Keratinocyte (primary cell): ENCODE measurements around the gene SLC2A4. TPM values are rescaled to one million over a fixed set of nuclear protein-coding genes. Genes with fewer than 3 reads are reported as not detected.

Experiments used
- DNase-seq: peaks from one replicate; pipeline ENCODE4 v3.0.0-alpha.2; 2011; ENCODE audit warnings: low read depth, missing footprints, low spot score
- FAIRE-seq: peaks from 2 replicates; lab custom pipeline; 2011; peaks lifted over from hg19 to GRCh38; lab: Jason Lieb, UNC
- H2AFZ ChIP-seq: 2 replicates; pipeline ENCODE4 v1.6.0; 2012; ENCODE audit warnings: low read length, control low read depth, inconsistent platforms; ENCODE audit not compliant: control insufficient read depth
- H3K27ac ChIP-seq: 2 replicates; pipeline ENCODE4 v1.5.1; 2011; ENCODE audit warnings: low read length; ENCODE audit not compliant: control insufficient read depth, insufficient read depth
- H3K27me3 ChIP-seq: 3 replicates; pipeline ENCODE4 v1.6.0; 2011; ENCODE audit warnings: low read length; ENCODE audit not compliant: control insufficient read depth, insufficient read depth; ENCODE audit errors: extremely low read depth
- H3K36me3 ChIP-seq, 2 experiments: 2 replicates in 1 of 2; 3 replicates in 1 of 2; pipeline ENCODE4 v1.5.1; 2011; ENCODE audit warnings: low read length in 2 of 2, mild to moderate bottlenecking in 1 of 2; ENCODE audit not compliant: control insufficient read depth in 2 of 2, insufficient read depth in 2 of 2; ENCODE audit errors: extremely low read depth in 1 of 2
- H3K4me1 ChIP-seq: 3 replicates; pipeline ENCODE4 v1.5.1; 2011; ENCODE audit warnings: low read length; ENCODE audit not compliant: control insufficient read depth, insufficient read depth; ENCODE audit errors: extremely low read depth
- H3K4me2 ChIP-seq: 3 replicates; pipeline ENCODE4 v1.6.0; 2011; ENCODE audit warnings: low read depth, low read length; ENCODE audit not compliant: control insufficient read depth, insufficient read depth; ENCODE audit errors: extremely low read depth
- H3K4me3 ChIP-seq, 3 experiments: fragments of 200-600 bp in 1 of 3; sonication (generic) in 1 of 3; 2 replicates in 2 of 3; 3 replicates in 1 of 3; pipeline ENCODE4 v1.5.1; 2011 to 2016; ENCODE audit warnings: low read length in 3 of 3, mild to moderate bottlenecking in 3 of 3, control low read depth in 2 of 3, inconsistent platforms in 1 of 3, low read depth in 1 of 3, mixed read lengths in 1 of 3, mixed run types in 1 of 3, moderate library complexity in 1 of 3; ENCODE audit not compliant: control insufficient read depth in 2 of 3, insufficient read depth in 2 of 3; ENCODE audit errors: extremely low read depth in 1 of 3
- H3K79me2 ChIP-seq: 2 replicates; pipeline ENCODE4 v1.6.0; 2012; ENCODE audit warnings: low read length; ENCODE audit not compliant: control insufficient read depth, insufficient read depth
- H3K9ac ChIP-seq: 3 replicates; pipeline ENCODE4 v1.6.0; 2011; ENCODE audit warnings: low read length; ENCODE audit not compliant: control insufficient read depth, insufficient read depth; ENCODE audit errors: extremely low read depth
- H3K9me1 ChIP-seq: 3 replicates; pipeline ENCODE4 v1.6.0; 2011; ENCODE audit warnings: low read length; ENCODE audit not compliant: control insufficient read depth, insufficient read depth; ENCODE audit errors: extremely low read depth
- H3K9me3 ChIP-seq: 2 replicates; pipeline ENCODE4 v1.5.1; 2012; ENCODE audit warnings: low read depth, low read length; ENCODE audit not compliant: control insufficient read depth
- H4K20me1 ChIP-seq: 3 replicates; pipeline ENCODE4 v1.6.0; 2011; ENCODE audit warnings: low read length; ENCODE audit not compliant: control insufficient read depth, insufficient read depth; ENCODE audit errors: extremely low read depth
- CTCF ChIP-seq, 3 experiments: IDR thresholded peaks in 1 of 3; conservative IDR thresholded peaks in 1 of 3; optimal IDR thresholded peaks in 1 of 3; 2 replicates in 2 of 3; 3 replicates in 1 of 3; pipeline versions ENCODE3 to v1.5.1; 2011; ENCODE audit warnings: low read length in 3 of 3, mild to moderate bottlenecking in 3 of 3, moderate library complexity in 2 of 3, control low read depth in 1 of 3, inconsistent platforms in 1 of 3; ENCODE audit not compliant: insufficient read depth in 2 of 3; ENCODE audit errors: extremely low read depth in 1 of 3
- EZH2 ChIP-seq: IDR thresholded peaks from one replicate; pipeline ENCODE4 v1.6.1; 2012; ENCODE audit warnings: inconsistent platforms, mild to moderate bottlenecking, low read length, moderate library complexity
- dilution Hi-C: fragments of 300-500 bp; cut with MboI; formaldehyde crosslinking; loops from one replicate; pipeline ENCODE4 v1.7.0; 2020; ENCODE audit warnings: low sequenced_read_pairs; ENCODE audit not compliant: extremely low pct_ligation_motif_present
- polyA plus RNA-seq, 5 experiments: library from polyadenylated mRNA; depleted of rRNA in 3 of 5; stranded (reverse) in 3 of 5; stranded (forward) in 1 of 5; unstranded in 1 of 5; fragments of >200 nt; gene quantifications; 1 replicate in 1 of 5; 2 replicates in 3 of 5; 3 replicates in 1 of 5; pipeline versions ENCODE4 v1.2.1 to v1.2.3, GENCODE V29; 2011 to 2012; ENCODE audit warnings: missing spikeins in 2 of 5, low read depth in 1 of 5, low replicate concordance in 1 of 5

The SLC2A4 gene
- polyA plus RNA-seq, 1 donor (not counting 4 experiments of a cell fraction or from before 2014, with no cell fraction given): not detected

- Histone ChIP-seq H3K4me2 (peak overlapping the region; percentile 91), H3K27ac (no peak overlapping the region), H4K20me1 (no peaks in the 10 kb centered on the region), H2AFZ (no peak overlapping the region), H3K9me1 (peaks cover 2% of the 10 kb centered on the region), H3K9ac (peak overlapping the region; percentile 91), H3K4me1 (peaks cover 8% of the 10 kb centered on the region), H3K27me3 (no peaks in the 10 kb centered on the region), H3K36me3 (peaks cover 25 to 36% of the 10 kb centered on the region in 2 experiments), H3K9me3 (no peaks in the 10 kb centered on the region), H3K4me3 (peak overlapping the region; percentile 85 to 95 (median 90)), H3K79me2 (peaks cover 17% of the 10 kb centered on the region)
- TF ChIP-seq EZH2 (no peak), CTCF (optimal IDR thresholded peaks at IDR 0.05 in 1 of 3, IDR thresholded peaks at IDR 0.05 in 1 of 3, conservative IDR thresholded peaks at IDR 0.05 in 1 of 3; ENCODE audit: extremely low read depth in 1 of 3, insufficient read depth in 2 of 3, low read length in 3 of 3) (no peak)
- DNase-seq (no peak), FAIRE-seq (no peak)
- dilution Hi-C loops: no loop called here
These were observed 46.5 kb downstream of the SLC2A4 start for GRCh38 chr17:7328009-7328408.

GRCh38 chr17:7328840-7329373 lies 47.4 kb downstream of the SLC2A4 start, which contains the start of gene NEURL4:
Gene NEURL4, minus strand, starts transcription at chr17:7329335. Its CDS starts 23 bp downstream, at chr17:7329312.
- Histone ChIP-seq H3K4me2 (peak within 1 kb of the TSS; percentile 99), H3K36me3 (peaks cover 19 to 27% of the 10 kb centered on the region in 2 experiments), H4K20me1 (no peaks in the 10 kb centered on the region), H3K9me3 (no peaks in the 10 kb centered on the region), H3K9ac (peak within 1 kb of the TSS; percentile 91), H2AFZ (peak within 1 kb of the TSS; percentile 97), H3K79me2 (peaks cover 17% of the 10 kb centered on the region), H3K4me1 (peaks cover 8% of the 10 kb centered on the region), H3K27ac (peak within 1 kb of the TSS; percentile 90), H3K27me3 (no peaks in the 10 kb centered on the region), H3K9me1 (peaks cover 2% of the 10 kb centered on the region), H3K4me3 (peak within 1 kb of the TSS; percentile 87 to 95 (median 90))
- dilution Hi-C loops: no loop called here
- FAIRE-seq (no peak), DNase-seq (no peak)
- TF ChIP-seq CTCF (optimal IDR thresholded peaks at IDR 0.05 in 1 of 3, IDR thresholded peaks at IDR 0.05 in 1 of 3, conservative IDR thresholded peaks at IDR 0.05 in 1 of 3; ENCODE audit: extremely low read depth in 1 of 3, insufficient read depth in 2 of 3, low read length in 3 of 3): peak in 1 of 3 experiments; percentile 6
- no peak for TF ChIP-seq EZH2
